IPS-11a (cell line): Measurements from ENCODE around the gene NANP.
"Not testable (repeated sequence)": the region's sequence is repeated elsewhere in the genome, so short reads cannot be mapped to it uniquely, and the experiment has no call there.

Experiments used
- H3K4me3 ChIP-seq: one replicate; pipeline ENCODE4 v1.5.1; 2013; ENCODE audit warnings: low read depth, low read length, control low read depth

Gene NANP, protein sequence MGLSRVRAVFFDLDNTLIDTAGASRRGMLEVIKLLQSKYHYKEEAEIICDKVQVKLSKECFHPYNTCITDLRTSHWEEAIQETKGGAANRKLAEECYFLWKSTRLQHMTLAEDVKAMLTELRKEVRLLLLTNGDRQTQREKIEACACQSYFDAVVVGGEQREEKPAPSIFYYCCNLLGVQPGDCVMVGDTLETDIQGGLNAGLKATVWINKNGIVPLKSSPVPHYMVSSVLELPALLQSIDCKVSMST

DNA sequence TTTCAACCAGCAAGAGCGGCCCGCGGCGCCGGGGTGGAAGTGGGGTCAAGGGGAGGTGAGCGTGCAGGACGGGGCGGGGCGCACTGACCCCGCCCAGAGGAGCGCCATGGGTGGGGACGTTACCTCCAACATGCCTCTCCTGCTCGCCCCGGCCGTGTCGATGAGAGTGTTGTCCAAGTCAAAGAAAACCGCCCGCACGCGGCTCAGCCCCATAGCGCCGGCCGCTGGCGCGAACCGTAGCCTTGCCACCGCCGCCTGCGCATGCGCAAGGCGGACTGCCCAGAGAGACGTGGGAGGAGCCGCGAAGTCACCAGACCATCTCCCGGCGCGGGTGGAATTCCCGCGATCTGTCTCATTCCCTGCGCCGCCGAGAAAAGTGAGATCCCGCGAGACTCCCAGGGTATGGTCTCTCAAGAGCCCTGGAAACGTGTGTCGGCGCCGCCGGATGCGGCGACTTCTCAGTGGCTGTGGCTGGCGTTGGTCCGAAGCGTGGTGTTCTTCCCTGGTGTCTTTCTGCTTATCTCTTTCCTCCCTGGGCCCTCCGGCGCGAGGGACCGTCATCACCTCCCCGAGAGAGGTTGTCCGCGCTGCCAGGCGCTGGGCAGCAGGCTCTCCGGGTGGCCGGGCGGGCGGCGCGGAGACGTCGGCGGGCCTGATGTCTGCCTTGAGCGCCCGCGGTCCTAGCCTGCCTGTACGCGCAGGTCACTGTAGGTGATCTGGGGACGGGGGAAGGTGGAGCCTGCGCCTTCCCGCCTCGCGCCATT lies at the start of gene NANP:
TSS of gene NANP (minus strand) at position 279 of the 764 bp plus-strand sequence. CDS start at position 213, 66 bp downstream.
- peak within 1 kb of the TSS; percentile 69 for H3K4me3 ChIP-seq

DNA sequence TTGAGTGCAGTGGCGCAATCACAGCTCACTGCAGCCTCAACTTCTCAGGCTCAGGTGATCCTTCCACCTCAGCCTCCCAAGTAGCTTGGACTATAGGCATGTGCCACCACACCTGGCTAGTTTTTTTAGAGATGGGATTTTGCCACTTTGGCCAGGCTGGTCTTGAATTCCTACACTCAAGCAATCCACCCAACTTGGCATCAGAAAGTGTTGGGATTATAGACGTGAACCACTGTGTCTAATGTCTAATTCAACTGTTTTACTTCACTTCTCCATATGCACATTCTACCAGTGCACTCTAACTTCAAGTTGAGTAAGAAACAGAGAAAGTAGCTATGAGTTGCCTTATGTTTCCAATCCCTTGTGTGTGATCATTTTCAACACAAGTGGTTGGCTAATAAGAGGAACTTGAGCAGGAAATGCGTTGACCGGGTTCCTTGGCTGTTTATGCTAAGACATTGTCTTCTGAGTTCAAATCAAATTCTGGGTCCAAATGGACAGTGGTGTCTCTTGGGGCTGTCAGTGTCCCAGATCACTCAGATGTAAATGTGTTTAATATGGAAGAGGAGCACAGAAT lies 48.9 kb upstream of the NANP start:
- no peak overlapping the region for H3K4me3 ChIP-seq

DNA sequence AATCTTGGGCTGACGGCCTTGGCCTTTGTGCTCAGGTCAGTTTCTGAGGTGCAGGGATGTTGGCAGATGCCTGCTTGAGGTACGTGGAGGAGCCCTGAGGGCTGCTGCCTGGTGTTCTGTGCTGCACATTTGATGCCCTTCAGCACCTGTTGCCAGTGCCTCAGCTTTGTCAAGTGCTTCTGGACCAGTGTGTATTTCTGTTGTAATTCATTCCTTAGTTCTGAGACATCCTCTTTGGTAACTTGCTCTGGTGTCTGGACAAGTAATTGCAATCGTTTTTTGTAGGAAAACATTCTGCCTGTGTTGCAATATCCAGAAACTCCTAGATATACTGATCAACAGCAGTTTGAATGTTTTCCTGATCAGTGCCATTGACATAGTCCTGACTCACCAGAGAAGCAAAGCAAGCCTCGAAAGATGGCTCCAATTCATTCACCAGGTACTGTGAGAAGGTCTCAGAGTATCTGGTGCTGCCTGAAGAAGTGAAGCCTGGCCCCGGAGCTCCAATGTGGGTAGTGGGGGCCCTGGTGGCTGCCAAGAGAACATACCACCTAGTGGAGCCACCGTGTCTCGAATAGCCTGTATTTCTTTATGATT lies 46.1 kb upstream of the NANP start:
- H3K4me3 ChIP-seq = no peak overlapping the region

DNA sequence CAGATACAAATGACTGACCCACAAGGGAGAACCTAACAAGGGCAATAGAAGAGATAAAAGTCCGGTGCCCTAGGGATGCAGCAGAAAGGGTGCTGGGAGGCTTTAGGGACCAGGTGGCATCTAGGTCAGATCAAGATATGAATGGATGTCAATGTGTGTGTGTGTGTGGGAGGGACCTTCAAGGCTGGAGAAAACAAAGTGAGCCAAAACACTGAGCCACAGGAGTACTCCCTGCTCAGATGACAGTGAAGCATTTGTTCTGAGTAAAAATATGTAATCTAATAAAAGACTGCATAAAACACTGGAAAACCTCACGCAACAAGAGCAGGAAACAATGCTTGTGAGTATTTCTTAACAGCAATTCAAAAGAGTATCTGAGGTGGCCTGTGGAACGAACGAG lies 44.6 kb upstream of the NANP start:
- no peak overlapping the region for H3K4me3 ChIP-seq

DNA sequence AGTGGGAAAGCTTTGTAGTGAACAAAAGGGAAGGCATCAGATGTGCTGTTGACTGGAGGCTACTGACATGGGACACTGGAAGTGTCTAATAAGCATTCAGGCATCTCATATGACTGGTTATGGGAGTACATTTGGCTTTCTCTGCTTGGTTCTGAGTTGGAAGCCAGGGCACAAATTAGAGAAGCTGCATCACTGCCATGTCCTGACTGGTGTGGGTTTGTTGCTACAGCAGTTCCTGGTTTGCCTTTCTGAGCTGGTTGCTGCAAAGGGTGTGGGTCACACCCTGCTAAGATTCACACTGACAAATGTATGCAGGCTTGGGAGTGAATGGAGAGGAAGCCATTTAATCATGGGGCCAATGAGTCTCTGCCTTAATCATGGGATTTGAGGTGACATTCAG lies 36.2 kb upstream of the NANP start:
- H3K4me3 ChIP-seq = no peak overlapping the region

DNA sequence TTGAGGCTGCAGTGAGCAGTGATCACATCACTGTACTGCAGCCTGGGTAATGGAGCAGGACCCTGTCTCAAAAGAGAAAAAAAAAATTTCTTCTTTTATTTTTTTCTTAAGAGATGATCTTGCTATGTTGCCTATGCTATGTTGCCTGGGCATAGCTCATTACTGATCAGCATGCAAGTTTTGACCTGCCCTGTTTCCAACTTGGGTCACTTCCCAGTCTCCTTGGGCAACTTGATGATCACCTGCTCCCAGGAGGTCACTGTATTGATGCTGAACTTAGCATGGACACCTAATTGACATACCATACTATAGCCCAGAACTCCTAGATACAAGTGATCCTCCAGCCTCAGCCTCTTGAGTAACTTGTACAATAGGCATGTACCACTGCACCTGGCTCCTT lies 30.7 kb upstream of the NANP start:
- no peak overlapping the region for H3K4me3 ChIP-seq

DNA sequence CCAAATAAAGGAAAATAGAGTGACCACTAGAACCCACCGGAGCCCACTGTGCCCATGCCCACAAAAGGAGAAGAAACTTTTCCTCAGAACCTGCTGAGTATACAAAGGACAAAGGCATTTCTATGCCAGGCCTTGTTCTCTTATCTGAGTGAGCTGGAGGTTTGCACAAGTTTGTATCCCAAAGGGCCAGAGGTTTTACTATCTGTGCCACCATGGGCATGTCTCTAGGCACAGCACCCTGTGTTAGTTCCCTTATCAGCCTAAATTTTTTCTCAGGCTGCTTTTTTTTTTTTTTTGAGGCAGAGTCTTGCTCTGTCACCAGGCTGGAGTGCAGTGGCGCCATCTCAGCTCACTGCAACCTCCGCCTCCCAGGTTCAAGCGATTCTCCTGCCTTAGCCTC lies 29.1 kb upstream of the NANP start:
- not testable (repeated sequence) for H3K4me3 ChIP-seq

DNA sequence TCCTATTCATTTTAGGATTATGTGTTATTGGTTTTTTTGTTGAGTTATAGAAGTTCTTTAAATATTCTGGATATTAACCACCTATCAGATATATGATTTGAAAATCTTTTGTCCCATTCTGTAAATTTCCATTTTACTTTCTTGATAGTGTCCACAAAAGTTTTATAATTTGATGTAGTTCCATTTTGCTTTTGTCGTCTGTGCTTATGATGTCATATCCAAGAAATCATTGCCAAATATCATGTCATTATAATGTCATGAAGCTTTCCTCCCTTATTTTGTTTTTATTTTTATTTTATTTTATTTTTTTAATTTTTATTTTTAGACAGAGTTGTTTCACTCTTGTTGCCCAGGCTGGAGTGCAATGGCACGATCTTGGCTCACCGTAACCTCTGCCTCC lies 21.0 kb upstream of the NANP start:
- H3K4me3 ChIP-seq = no peak overlapping the region

DNA sequence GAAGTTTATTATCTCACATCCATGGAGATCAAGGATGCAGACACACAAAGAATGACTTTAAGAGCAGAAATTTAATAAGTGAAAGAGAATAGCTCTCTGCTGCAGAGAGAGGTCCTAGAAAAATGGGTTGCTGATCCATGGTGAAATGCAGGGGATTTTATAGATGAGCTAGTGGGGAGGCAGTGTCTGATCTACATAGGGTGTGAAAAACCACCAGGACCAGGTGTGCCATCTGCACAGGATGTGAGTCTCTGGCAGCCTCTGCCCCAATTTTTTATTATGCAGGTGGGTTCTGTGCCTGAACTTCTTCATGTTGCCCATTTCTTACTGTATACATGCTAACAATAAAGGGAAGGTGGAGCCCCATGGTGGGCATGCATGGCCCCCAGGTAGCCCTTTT lies 19.9 kb upstream of the NANP start:
- H3K4me3 ChIP-seq = no peak overlapping the region

DNA sequence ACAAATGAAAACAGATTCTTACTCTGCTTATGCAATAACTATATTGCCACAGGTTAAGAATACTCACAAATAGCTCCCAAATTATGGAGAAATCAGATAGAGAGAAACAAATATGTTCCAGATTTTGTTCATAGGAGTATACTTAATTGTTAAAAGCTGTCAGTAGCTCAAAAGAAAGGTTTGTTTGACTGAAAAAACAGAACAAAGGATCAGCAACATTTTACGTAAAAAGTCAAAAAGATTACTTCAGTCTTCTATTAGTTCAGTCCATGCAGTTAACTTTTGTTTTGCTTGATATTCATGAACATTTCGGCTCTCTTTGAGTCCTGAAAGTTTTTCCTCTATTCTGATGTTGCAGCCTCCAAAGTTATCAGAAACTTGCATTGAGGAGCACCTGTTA lies 13.4 kb upstream of the NANP start:
- no peak overlapping the region for H3K4me3 ChIP-seq

DNA sequence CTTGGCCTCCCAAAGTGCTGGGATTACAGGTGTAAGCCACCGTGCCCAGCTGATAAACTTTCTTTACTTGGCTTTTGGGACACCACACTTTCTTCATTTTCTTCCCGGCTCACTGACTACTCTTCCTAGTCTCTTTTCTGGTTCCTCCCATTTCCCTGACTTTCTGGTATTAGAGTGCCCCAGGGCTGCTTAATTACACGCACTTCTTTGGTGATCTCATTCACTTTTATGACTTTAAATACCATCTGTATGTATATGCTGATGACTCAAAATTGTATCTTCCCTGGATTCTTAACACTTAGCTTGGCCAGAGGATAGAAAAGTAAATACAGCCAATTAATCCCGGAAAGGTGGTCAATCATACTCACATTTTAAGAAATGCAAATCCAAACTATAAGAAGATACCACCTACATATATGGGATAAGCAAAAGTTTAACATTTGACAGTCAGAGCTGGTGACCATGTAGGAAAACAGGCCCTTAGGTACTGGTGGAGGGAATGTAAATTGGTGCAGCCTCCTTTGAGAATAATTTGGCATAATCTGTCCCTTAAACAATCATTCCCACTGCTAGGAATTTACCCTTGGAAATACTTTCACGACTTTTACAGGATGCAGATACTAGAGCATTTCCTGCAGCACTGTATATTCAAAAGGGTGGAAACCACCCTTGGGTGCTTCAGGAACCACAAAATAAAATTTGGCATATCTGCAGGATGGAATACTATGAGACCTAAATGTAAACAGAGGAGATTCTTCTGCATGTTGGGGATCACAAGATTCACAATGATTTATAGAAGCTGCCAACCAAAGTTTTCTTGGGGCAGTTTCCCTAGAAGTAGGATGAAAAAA lies 9.4 kb upstream of the NANP start:
- no peak overlapping the region for H3K4me3 ChIP-seq

DNA sequence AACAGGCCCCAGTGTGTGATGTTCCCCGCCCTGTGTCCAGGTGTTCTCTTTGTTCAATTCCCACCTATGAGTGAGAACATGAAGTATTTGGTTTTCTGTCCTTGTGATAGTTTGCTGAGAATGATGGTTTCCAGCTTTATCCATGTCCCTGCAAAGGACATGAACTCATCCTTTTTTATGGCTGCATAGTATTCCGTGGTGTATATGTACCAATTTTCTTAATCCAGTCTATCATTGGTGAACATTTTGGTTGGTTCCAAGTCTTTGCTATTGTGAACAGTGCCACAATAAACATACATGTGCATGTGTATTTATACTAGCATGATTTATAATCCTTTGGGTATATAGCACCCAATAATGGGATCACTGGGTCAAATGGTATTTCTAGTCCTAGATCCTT lies 6.8 kb upstream of the NANP start:
- not testable (repeated sequence) for H3K4me3 ChIP-seq

DNA sequence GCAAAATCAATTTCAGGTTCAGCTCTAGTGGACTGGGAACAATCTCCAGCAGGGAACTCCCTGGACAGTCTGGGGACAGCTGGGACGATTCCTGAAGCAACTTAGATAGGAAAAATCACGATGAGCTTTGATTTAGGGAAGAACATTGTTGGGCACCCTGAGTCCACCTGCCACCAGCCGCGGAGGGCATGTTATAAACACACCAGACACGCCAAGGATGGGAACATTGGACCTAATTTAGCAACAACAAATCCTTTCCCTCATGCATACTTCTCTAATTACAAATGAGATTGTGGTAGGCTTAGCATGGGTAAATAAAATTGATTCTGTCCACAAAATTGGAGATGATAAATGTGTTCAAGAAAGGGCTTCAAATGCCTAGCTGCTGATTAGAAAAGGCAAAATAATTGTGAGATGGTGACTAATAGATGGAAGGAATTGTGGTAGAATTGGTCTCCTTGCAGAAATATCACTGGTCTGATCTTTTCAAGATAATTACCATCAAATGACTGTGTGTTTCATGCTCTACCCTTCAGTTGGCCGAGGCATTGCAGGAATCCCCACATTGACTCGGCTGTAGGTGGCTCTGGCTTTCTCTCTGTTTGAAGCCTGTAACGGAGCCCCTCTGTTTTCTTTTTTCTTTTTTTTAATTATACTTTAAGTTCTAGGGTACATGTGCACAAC lies 6.1 kb upstream of the NANP start:
- no peak overlapping the region for H3K4me3 ChIP-seq

DNA sequence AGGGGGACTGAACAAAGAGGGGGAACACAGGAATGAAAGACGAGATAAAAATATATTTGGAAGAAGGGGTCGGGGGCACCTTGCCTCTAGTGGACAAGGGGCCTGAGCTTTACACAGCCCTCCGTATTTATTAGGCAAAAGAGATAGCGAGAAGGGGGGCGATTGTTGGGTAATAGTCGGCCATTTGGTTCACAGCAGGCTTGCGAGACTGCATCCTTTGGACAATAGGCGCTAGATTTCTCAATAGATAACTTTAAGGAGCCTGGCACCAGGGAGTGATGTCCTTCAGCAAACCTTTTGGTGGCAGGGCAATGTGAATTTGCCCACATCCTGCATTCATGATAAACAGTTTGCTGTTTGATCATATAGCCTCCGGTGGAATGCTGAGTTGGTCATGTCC lies 3.0 kb upstream of the NANP start:
- no peak overlapping the region for H3K4me3 ChIP-seq

DNA sequence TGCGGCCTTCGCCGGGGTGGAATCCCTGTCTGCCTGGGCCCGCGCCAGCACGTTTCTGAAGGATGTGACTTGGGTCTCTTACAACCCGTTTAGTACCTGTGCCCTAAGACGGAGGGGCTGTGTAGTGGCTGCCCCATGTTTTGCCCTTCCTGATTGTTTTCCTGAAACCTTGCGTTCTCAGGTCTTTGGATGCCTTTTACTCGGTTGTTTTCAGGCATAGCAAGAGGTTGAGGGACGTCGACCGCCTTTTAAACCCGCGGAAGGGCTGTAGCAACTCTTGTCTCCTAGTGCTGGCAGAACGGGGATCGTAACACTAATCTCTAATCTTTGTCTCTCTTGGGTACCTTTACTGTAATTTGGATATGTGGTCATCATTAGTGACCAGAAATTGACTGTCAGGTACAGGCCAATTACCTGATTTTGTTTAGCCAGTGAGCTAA lies 706 bp upstream of the NANP start:
- H3K4me3 ChIP-seq = peak overlapping the region; percentile 69

DNA sequence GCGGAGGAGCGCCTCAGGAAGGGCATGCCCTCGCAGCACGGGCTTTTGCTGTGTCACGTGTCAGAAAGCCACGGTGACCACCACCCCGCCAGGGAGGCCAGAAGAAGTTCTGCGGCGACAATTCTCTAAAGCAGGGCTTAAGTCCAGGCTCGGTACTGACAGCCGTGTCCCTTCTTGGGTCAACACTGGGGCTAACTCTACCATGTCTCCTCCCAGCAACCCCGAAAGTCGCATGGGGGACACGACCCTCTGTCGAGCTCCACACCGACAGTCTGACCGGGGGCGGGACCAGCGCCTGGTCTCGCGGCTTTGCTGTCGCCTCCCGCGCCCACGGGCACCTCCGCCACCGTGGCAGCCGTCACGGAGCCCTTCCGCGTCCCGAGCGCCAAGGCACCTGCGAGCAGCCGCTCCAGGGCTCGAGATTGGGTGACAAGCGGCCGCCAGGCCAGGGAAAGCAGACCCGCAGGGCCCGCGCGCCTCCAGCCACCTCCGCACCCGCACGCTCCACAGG lies 534 bp downstream of the NANP start:
- peak overlapping the region; percentile 69 for H3K4me3 ChIP-seq

DNA sequence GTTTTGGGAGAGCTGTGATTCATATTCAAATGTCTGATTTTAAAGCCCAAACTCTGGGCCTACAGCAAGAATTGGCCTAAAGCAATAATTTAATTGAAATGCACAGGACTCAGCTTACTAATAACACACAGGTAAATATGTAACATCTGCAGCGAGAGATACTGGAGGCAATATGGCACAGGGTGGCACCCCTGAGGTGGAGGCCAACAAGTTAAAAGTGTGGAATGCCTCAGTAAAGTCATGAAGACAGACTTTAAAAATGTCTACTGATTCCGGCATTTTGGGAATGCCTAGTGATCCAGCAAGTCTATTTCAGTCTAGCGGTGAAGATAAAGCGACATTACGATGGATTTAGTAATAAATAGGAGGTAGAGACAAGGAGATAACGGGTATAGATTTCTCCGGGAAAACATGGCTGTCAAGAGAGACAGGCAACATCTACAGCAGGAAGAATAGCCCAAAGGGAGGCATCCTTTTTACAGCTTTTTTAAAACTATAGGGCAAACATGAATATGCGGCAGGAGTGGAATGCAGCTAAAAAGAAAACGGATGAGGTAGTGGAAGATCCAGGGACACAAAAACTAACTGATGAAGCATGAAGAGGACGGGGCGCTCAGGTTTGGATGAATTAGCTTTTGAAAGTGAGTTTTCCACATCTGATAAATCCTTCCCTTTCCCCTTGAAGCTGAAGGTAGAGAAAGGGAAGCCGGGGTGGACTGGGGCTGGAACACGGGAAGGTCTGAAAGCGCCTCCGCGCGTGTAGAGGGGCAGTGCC lies 1.2 kb downstream of the NANP start:
- H3K4me3 ChIP-seq = peak overlapping the region; percentile 69

DNA sequence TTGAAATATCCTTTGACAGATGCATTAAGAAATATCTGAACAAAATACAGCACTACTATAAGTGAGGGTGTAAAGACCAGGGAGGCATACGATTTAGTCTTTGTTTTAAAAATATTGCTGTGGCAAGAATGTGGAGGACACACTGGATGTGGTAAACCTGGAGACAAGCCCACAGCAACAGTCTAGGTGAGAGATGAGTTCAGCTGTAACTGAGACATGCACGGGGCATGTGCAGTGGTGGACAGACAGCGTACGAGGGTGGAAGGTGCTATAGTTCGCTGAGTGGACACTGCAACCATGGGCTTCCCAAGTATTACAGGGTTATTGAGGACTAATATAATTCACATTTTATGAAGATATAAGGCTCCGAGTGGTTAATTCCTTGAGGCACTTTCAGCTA lies 1.8 kb downstream of the NANP start:
- no peak overlapping the region for H3K4me3 ChIP-seq

DNA sequence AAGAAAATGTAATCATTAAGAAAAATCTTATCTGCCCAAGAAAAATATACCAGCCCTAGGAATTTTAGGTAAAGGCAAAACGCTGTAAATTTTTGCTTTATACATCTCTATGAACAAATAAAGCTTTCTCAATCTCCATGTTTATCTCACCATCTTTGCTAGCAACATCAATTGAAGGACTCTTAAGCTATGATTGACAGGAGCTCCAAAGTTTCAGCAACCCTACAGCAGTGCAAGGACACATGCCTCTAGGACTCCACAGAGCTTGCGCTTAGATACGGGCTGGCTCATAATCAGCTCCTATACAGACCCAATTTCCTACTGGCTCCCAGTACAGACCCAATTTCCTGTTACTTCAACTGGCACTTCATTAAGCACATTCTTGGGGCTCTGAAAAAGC lies 4.3 kb downstream of the NANP start:
- no peak overlapping the region for H3K4me3 ChIP-seq
